ENCODE data around the gene IL4R.

IL4R gene

DNA sequence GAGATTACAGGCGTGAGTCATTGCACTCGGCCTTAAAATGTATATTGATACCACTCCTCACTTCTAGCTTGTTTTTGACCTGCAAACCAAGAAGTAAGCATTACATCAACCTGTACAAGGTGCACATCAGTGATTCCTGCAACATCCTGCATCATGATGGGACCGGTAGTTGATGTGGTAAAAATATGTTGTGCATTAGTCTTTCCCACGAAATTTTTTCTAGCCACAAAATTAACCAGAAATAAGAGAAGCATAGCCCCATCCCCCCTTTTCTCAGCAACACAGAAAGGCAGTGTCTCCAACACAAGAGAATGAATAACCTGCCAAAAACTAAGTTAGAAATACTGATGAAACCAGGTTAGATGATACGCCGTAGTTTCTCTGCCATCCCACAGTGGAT, 24.1 kb upstream of the IL4R start:
- no peak for DNase-seq

DNA sequence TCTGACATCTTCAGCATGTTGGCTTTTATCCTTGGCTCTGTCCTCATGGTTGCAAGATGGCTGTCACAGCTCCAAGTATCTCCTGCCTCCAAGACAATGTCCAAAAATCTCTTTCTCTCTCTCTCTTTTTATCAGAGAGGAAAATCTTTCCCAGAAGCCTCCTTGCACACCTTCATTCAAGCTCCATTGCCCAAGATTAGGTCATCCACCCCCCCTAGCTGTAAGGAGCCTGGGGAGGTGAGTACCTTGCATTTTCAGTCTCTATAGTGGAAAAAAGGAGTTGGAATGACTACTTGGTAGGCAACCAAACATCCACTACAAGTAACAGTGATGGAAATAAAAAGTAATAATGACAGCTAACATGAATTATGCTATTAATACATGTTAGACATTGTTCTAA, 23.2 kb upstream of the IL4R start:
- no peak for DNase-seq

- DNase-seq = no peak
Measured at GRCh38 chr16:27291106-27291505, 22.7 kb upstream of the IL4R start.

DNA sequence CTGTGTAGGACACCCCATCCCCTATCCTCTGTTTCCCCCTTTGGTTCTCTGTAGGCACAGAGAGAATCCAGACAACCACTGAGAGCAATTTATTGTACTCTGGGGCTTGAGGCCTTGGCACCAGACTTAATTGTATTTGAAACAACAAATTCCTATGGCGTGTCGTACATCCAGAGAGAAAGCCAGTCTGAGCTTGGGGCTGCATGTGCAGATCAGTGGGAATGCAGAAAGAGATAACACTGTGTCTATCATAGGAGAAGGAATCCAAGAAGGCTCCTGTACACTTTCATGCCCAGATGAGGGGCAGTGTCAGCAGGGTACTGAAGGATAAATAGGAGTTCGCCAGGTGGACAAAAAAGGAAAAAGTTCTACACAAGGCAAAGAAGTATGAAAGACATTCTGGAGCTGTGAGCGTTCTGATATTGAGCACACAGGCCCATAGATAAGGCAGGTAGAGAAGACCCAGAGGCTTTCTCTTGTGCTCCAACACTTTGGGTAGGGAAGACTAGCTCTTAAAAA, 22.0 kb upstream of the IL4R start:
- no peak for DNase-seq

DNA sequence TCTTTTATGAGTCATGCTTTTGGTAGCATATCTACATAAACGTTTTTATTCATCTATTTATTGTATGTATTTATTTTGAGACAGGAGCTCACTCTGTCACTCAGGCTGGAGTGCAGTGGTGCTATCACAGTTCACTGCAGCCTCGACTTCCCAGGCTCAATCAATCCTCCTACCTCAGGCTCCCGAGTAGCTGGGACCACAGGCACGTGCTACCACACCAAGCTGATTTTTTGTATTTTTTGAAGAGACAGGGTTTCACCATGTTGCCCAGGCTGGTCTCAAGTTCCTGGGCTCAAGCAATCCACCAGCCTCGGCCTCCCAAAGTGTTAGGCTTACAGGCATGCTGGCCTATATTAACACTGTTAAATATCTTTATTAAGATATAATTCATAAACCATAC, 20.4 kb upstream of the IL4R start:
- DNase-seq = no peak

DNA sequence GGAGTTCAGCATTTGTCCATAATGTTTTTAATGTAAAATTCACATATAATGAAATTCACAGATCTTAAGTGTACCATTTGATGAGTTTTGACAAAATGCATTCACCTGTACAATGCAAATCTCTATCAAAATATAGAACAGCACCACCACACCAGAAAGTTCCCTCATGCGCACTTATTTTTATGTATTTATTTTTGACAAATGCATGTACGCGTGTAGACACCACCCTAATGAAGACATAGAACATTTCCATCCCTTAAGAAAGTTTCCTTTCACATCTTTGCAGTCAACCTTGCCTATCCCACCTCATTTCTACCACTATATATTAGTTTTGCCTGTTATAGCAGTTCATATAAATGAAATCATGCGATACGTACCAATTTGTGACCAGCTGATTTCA, 15.6 kb upstream of the IL4R start:
- DNase-seq = no peak

- DNase-seq = no peak
Measured at GRCh38 chr16:27301236-27301861, 12.4 kb upstream of the IL4R start.

- DNase-seq = no peak
Measured at GRCh38 chr16:27302126-27302525, 11.6 kb upstream of the IL4R start.

GRCh38 chr16:27303256-27304100, 10.3 kb upstream of the IL4R start:
- DNase-seq = no peak

GRCh38 chr16:27304102-27304501, 9.7 kb upstream of the IL4R start:
- no peak for DNase-seq

- no peak for DNase-seq
Measured at GRCh38 chr16:27304881-27305745, 8.7 kb upstream of the IL4R start.

DNA sequence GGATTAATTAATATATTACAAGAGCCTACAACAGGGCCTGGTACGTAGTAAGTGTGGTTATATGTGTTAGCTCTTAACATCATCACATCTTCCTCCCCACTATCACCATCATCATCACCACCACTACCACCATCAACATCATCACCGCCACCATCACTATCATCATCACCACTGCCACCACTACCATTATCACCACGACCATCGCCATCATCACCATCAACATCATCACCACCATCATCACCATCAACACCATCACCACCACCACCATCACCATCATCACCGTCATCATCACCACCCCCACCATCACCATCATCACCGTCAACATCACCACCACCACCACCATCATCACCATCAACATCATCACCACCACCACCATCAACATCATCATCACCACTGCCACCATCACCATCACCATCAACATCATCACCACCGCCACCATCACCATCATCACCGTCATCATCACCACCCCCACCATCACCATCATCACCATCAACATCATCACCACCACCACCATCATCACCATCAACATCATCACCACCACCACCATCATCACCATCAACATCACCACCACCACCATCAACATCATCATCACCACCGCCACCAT, 7.8 kb upstream of the IL4R start:
- DNase-seq = no peak

DNA sequence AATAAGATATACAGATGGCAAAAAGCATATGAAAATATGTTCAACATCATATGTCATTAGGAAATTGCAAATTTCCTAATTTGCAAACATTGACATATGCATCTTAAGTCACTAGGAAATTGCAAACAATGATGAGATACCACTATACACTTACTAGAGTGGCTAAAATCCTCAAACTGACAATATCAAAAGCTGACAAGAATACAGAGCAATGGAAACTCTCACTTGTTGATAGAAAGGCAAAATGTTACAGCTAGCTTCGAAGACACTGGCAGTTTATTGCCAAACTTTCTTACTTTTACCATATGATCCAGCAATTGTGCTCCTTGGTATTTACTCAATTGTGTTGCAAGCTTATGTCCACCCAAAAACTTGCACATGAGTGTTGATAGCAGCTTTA, 5.0 kb upstream of the IL4R start:
- DNase-seq = no peak

- DNase-seq = no peak
Measured at GRCh38 chr16:27310576-27311447, 3.0 kb upstream of the IL4R start.

GRCh38 chr16:27311448-27311830, 2.3 kb upstream of the IL4R start:
- DNase-seq = no peak

GRCh38 chr16:27311897-27312303, 1.9 kb upstream of the IL4R start:
- DNase-seq = no peak

- DNase-seq = no peak
Measured at GRCh38 chr16:27312580-27313421, 973 bp upstream of the IL4R start.

DNA sequence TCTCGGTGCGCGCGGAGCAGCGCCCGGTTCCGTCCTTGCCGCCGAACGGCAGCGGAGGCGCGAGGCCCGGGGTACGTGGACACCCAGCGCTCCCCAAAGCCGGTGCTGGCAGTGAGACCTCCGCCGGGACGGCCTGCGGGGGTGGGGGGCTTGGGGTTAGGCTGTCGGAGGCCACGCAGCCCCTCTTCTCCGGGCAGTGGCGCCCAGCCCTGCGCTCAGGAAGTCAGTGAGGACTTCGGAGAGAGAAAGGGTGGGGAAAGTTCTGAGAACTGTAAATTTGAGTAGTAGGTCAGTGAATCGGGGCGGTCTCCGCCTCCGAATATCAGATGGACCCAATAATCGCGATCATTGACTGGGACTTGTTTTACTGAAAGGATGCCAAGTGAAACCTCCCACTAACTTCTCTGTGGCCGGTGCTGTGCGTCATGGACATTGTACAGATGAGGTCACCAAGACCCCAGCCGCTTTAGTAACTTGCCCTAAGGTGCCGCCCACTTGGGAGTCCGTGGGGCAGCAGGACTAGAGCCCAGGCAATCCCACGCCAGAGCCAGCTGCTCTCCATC, 468 bp downstream of the IL4R start:
- DNase-seq = peak; percentile 74

DNA sequence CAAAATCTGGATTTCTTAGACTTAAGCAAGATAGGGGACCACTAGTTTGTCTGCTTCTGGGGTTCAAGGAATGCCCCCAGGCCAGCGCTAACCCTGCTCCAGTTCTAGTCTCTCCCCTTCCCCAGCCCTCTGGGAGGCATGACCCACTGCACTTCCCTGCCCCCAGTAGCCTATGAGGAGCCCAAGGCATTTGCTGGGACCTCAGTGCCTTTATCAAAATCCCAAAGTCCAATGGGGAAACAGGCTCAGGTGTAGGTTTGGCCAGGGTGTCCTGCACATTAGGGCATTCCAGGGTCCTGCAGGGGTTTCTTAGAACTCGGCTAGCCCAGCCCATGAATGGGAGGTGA, 1.2 kb downstream of the IL4R start:
- no peak for DNase-seq

DNA sequence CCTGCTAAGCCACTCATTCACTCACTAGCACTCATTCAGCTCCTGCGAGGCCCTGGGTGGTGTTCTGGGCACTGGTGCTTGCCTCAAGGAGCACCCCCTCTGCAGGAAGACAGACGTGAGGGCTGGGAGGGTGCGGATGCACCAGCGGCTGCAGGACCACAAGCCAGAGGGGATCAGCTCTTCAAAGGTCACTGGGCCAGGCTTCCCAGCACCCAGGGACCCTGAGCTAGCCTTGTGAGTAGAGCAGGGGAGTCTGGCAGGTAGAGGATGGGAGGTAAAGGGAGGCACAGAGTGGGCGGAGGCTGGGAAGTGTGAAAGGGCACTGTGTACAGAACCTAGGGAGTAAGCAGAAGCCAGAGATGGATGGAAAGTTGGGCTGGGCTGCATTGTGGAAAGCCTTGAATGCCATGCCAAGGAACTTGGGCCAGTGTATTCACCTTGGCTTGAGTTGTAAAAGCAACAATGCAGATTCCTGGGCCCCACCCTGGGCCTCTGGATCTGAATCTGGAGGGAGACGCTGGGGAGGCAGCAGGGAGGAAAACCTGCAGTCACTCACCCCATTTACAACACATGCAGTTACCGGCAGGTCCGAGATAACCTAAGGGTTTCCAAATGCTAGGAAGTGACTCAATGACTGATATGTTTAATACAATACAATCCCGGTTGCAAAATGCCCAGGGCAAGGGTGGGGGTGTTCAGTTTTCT, 1.7 kb downstream of the IL4R start:
- peak; percentile 59 for DNase-seq
